AG10803 (cell line): Measurements from ENCODE around the gene PPP2R3A.
A peak's percentile ranks its signal among the peaks of the same experiment; 100 is the strongest.

Experiments used
- DNase-seq: peaks from one replicate; pipeline ENCODE4 v3.0.0; 2010; ENCODE audit warnings: low read depth
- H3K4me3 ChIP-seq: 2 replicates; pipeline ENCODE4 v1.5.1; 2011; ENCODE audit warnings: mild to moderate bottlenecking, low read length, control low read depth
- TF ChIP-seq, protein P1 (sequence below): conservative IDR thresholded peaks from 2 replicates; pipeline ENCODE4 v1.5.1; 2011; ENCODE audit warnings: mild to moderate bottlenecking, low read length, control low read depth, inconsistent platforms

Gene PPP2R3A

DNA sequence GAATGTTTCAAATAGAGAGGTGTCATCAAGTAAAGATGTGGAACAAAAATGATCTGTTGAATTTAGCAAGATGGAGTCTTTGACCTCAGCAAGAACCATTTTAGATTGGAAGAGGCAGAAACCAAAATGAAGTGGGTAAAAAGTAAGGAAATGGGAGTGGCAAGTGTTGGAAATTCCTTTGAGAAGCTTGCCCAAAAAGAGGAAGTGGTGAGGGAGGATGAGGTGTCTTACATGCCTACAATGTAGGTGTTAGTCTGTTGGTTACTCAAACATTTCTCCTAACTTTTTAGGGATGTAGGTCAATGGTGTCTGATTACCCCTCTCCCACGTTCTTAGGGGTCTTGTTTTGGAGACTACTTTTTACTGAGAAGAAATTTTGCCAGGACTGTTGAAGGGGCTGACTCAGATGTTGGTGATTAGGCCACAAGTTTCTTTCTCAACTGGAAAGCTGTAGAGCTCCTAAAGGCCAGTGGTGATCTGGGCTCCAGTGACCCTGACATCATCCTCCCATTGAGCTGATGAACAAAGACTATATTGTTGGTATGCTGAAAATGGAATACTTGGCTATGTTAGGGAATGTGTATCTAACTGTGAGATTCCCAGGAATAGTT is 5.1 kb downstream of the PPP2R3A start:
- TF ChIP-seq, protein P1, sequence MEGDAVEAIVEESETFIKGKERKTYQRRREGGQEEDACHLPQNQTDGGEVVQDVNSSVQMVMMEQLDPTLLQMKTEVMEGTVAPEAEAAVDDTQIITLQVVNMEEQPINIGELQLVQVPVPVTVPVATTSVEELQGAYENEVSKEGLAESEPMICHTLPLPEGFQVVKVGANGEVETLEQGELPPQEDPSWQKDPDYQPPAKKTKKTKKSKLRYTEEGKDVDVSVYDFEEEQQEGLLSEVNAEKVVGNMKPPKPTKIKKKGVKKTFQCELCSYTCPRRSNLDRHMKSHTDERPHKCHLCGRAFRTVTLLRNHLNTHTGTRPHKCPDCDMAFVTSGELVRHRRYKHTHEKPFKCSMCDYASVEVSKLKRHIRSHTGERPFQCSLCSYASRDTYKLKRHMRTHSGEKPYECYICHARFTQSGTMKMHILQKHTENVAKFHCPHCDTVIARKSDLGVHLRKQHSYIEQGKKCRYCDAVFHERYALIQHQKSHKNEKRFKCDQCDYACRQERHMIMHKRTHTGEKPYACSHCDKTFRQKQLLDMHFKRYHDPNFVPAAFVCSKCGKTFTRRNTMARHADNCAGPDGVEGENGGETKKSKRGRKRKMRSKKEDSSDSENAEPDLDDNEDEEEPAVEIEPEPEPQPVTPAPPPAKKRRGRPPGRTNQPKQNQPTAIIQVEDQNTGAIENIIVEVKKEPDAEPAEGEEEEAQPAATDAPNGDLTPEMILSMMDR: no peak
- no peak overlapping the region for H3K4me3 ChIP-seq
- peak; percentile 40 for DNase-seq

DNA sequence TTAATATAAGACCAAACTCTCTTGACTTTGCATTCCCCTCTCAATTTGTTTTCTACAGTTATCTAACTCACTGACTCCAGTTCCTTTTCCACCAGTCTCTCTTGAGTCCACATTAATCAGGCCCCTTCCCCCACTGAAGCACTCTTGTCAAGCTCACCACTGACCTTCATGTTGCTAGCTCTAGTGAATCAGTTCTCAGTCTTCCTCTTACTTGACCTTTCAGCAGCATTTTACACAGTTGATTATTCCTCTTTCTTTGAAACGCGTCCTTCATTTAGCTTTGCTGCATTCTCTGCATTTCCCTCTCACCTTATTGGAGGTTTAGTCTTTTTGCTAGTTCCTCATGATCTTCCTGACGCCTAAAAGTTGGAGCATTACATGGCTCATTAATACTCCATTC is 8.3 kb downstream of the PPP2R3A start:
- H3K4me3 ChIP-seq: no peak overlapping the region
- no peak for DNase-seq
- TF ChIP-seq, protein P1: no peak

DNA sequence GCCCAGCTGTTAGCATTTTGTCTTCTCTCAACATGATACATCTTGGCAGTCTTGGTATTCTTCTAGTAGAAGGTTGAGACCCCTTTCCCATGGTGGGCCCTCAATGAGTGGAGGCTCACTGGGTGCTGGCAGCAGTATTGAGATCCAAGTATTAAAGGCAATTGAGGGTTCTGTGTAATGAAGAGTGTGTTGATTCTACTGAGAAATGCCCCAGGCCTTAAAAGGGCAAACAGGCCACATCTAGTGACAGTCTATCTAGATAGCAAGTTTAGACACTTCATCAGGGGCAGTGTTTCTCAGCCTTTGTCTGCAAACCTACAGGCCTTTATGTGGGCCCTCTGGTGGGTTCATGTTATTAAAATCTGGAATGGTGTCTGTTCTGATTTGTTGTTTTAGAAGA is 9.5 kb downstream of the PPP2R3A start:
- TF ChIP-seq, protein P1: no peak
- no peak overlapping the region for H3K4me3 ChIP-seq
- no peak for DNase-seq

DNA sequence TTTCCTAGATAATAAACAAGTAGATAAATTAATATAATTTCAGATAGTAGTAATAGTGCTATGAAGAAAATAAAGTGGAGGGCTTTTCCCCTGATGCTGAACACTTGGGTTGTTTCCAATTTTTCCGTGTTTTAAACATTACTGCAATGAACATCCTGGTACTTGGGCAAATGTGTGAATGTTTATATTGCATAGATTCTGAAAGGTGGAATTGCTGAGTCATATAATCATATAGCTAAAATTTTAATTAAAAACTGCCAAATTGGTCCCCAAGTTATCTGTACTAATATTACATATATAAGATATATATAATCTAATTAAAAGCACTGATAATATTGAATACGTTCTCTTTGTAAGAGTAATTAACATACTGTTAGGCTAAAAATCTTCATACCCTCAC is 10.0 kb downstream of the PPP2R3A start:
- no peak overlapping the region for H3K4me3 ChIP-seq
- no peak for DNase-seq
- TF ChIP-seq, protein P1: no peak

DNA sequence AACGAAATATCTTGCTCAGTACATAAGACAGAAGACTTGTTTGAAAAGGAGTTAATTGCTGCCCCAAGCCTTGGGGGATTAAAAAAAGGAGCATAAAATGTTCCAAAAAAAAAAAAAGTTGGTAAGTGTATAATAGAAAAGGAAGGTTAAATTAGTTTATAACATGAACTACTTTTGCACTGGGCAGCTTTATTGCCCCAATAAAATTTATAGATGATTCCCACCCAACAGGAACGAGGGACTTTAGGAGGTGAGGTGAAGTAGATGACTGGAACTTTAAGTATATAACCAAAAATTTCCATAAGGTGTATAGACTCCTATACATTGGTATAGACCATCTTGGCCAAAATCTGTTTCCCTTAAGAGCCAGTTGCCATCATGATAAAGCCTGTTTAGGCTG is 14.8 kb downstream of the PPP2R3A start:
- DNase-seq: no peak
- H3K4me3 ChIP-seq: no peak overlapping the region
- TF ChIP-seq, protein P1: no peak

DNA sequence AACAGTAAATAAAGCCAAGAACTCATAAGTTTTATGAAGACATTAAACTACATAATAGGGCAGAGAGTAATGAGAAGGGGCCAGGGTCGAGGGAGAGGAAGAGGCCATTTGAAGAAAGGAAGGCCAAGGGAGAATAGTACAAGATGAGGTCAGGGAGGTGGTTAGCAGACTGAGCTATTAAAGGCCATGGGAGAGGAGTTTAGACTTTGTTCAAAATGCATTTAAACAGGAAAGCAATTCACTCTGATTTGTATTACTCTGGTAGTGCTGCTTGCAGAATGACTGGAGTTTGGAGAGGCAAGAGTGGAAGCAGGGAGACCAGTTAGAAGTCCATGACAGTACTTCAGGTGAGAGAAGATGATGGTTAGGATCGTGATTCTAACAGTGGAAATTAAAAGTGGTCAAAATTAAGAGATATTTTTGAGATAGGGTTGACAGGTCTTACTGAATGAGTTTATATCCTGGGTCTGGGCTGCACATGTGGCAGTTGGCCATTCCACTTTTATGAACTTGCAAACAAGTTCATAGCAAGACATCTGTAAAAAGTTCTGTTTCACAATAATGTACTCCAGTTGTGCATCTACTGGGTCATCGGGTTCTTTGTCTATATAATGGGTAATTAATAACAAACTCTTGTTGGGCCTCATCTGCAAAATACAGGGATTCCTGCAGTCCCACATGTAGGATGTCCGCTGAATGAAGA is 16.3 kb downstream of the PPP2R3A start:
- DNase-seq: peak; percentile 51
- H3K4me3 ChIP-seq: no peak overlapping the region
- TF ChIP-seq, protein P1: no peak

DNA sequence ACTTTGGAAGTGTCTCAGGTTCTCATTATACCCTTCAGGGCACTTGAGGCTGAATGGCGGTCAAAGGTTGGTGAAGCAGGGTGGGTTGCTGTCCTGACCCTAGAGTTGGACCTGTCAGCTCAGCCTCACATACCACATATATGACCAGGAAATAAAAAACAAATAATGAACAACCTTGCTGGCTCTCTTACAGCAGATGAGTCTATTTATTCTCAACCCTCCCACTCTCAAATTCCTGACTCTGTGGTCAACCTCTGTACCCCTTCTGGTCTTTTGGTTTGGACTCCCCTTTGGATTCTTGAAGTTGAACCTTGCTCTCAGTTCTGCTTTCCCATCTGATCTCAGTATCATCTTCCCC is 16.9 kb downstream of the PPP2R3A start:
- TF ChIP-seq, protein P1: no peak
- no peak overlapping the region for H3K4me3 ChIP-seq
- peak; percentile 15 for DNase-seq
